A673 (cell line): ENCODE data around the gene DHRS13.

Experiments
- CTCF ChIP-seq: fragments of 300-800, 200-600 bp; sonication (generic); conservative IDR thresholded peaks from 2 replicates; pipeline ENCODE4 v1.5.1; 2017; ENCODE audit warnings: low read depth, mild to moderate bottlenecking, antibody characterized with exemption, low read length, moderate library complexity, mixed read lengths
- EZH2 ChIP-seq: fragments of 200-600 bp; sonication (generic); IDR thresholded peaks from 2 replicates; pipeline ENCODE4 v1.6.1; 2017; ENCODE audit warnings: borderline replicate concordance, low read depth, mild to moderate bottlenecking, mixed read lengths, antibody characterized with exemption, low read length; ENCODE audit not compliant: poor library complexity, severe bottlenecking

GRCh38 chr17:28874750-28875149, 28.1 kb downstream of the DHRS13 start:
- TF ChIP-seq CTCF (no peak), EZH2 (no peak)
